HG03139 (cell line): Measurements from ENCODE around the gene COL6A1.
"Not testable (repeated sequence)": the region's sequence is repeated elsewhere in the genome, so short reads cannot be mapped to it uniquely, and the experiment has no call there.

Experiments
- ATAC-seq: cut with Tn5 transposase; IDR thresholded peaks from one replicate; pipeline ENCODE4 v1.9.1; 2021; ENCODE audit not compliant: unreplicated experiment

COL6A1 gene

DNA sequence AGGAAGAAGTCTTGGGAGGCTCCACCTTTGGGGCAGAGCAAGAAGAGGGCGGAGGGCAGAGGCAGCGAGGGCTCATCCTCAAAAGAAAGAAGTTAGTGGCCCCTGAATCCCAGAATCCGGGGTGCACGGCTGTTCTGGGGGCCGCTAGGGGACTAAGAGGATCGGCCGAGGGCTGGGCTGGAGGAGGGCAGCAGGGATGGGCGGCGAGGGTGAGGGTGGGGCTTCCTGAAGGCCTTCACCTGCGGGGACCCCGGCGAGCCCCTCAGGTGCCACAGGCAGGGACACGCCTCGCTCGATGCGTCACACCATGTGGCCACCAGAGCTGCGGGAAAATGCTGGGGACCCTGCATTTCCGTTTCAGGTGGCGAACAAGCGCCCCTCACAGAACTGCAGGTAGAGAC is 23.9 kb downstream of the COL6A1 start:
- ATAC-seq = no peak

DNA sequence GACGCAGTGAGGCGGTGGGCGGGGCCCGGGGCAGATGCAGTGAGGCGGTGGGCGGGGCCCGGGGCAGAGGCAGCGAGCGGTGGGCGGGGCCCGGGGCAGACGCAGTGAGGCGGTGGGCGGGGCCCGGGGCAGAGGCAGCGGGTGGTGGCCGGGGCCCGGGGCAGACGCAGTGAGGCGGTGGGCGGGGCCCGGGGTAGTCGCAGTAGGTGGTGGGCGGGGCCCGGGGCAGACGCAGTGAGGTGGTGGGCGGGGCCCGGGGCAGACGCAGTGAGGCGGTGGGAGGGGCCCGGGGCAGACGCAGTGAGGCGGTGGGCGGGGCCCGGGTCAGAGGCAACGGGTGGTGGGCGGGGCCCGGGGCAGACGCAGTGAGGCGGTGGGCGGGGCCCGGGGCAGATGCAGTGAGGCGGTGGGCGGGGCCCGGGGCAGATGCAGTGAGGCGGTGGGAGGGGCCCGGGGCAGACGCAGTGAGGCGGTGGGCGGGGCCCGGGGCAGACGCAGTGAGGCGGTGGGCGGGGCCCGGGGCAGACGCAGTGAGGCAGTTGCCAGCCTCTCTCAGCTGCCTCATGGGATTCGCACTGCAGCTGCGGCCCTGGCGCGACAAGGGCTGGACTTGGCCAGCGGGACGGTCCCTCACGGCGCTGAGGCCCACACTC is 24.4 kb downstream of the COL6A1 start:
- not testable (repeated sequence) for ATAC-seq

- no peak for ATAC-seq
Observed at GRCh38 chr21:46006547-46007491, 25.2 kb downstream of the COL6A1 start.

DNA sequence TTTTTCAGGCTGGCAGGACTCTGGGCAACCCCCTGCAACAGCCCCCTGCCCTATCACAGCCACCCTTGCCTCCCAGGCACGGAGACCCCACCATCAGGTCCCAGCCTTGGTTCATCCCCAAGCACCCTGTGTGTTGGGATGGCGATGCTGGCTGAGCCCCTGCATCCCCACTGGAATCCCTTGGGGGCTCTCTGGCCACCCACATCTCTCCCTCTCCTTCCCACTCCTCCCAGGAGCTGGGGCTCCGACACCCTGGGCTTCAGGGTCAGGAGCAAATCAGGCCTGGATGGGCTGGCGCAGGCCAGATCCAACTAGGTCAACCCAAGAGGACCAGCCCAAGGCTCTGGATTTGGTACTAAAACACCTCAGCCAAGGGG is 25.9 kb downstream of the COL6A1 start:
- no peak for ATAC-seq

- no peak for ATAC-seq
Observed at GRCh38 chr21:46008893-46009621, 27.5 kb downstream of the COL6A1 start.

GRCh38 chr21:46009951-46010705 is 28.6 kb downstream of the COL6A1 start:
- no peak for ATAC-seq

DNA sequence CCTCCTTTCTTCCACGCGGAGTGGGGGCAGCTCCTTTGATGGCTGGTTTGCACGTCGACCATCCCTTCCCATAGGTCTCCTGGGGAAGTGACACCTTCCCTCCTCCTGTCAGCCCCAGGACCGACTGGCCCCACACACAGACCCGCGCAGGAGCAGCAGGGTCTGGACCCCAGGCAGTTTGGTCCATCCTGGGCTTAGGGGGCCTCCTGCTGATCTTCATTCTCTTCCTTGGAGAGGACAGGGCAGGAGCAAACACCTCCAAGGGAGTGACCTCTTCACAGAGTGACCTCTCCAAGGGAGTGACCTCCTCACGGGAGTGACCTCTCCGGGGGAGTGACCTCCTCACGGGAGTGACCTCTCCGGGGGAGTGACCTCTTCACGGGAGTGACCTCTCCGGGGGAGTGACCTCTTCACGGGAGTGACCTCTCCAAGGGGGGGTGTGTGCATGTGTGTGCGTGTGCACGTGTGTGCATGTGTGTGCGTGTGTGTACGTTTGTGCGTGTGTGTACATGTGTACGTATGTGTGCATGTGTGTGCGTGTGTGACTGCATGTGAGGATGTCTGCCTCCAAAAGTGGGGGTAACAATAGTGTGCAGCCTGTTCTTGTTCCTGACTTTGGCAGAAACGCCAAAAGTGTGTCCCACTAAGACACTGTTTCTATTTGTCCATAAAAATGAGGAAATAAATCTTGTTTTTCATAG is 29.8 kb downstream of the COL6A1 start:
- no peak for ATAC-seq

DNA sequence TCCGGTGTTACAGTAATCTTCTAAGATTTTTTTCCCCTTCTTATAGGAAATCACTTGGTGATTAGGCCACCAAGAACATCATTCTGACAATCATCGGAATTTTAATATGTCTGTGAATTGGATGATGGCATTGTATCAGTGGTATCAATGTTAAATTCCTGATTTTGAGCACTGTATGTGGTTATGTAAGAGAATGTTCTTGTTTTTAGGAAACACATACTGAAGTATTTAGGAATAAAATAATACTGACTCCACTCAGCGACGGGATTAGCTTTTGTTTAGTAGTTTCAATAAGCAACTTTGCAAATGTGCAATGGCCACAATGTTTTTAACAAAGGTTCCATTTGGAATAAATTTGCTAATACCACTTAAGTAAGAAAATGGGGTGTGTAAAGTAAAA is 30.6 kb downstream of the COL6A1 start:
- ATAC-seq = no peak

- no peak for ATAC-seq
Observed at GRCh38 chr21:46014828-46015227, 33.3 kb downstream of the COL6A1 start.

DNA sequence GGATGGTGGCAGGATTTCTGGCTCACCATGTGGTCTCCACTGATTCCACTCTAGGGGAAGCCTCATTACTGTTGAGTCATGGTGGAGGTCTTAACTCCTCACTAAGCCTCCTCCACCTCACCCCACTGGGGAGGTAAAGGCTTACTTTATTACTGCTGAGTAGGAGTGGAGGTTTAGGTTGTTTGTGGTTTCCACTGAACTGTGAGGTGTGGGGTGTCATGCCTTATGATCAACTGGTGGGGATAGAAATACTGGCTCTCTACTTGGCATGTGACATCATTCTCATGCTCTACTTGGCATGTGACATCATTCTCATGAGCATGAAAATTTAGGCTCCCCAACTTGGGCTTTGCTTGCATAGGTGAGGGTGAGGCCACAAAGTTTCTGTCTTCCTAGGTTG is 35.6 kb downstream of the COL6A1 start:
- no peak for ATAC-seq

DNA sequence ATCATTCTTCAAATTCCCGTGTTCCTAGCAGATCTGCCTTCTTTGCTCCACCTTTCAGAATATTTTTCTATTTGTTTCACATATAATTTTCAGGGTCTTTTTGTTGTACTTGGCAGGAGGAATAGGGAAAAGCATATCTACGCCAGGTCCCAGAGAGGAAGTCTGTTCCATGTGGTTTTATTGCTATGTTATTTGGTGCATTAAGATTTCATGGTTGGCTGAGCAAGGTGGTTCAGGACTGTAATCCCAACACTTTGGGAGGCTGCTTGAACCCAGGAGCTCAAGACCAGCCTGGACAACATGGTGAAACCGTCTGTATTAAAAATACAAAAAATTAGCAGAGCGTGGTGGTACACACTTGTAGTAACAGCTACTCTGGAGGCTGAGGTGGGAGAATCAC is 36.1 kb downstream of the COL6A1 start:
- no peak for ATAC-seq

DNA sequence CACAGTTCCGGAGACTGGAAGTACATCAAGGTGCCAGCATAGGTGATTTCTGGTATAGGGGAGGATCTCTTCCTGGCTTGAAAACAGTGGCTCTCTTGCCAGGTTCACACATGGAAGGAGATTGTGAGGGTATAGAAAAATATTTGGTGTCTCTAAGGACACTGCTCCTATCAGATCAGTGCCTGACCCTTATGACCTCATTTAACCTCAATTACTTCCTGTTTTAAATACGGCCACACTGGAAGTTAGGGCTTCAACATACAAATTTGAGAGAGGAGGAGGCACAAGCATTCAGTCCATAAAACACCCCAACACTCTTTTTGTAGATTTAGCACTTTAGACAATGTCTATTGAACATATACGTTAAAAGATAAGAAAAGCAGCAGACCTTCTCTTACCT is 37.0 kb downstream of the COL6A1 start:
- ATAC-seq = no peak

DNA sequence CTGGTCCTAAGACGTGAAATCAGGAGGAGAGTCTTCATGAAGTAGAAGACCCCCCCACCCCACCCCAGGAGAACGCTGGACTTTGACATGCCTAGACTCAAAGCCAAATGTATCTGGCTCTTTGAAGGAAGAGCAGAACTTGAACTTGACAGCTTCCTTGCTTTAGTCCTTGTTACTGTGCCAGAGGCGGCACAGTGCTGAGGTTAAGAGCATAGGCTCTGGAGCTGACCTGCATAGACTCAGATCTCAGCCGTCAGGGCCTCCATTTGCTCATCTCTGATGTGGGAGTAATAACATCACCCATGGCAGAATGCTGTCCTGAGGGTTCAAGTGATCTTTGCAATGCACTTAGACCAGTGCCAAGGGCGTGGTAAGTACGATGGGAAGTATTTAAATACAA is 39.0 kb downstream of the COL6A1 start:
- no peak for ATAC-seq

DNA sequence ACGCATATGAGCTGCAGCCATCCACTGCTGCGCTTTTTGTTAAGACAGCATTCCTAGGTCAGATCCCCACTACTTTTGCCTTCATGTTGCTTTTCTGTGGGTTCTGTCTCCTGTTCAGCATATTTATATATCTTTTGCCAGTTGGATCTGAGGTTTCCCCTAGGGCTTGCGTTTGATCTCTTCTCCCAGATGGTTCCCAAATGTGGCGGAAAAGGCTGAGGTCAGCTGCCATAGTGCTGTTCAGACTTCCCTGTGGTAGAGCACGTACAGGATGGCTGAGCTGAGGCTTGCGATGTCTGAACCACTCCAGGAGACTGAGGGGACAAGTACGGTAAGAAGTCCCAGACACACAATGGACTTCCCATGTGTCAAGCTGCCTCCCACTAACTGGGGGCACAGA is 39.8 kb downstream of the COL6A1 start:
- ATAC-seq = no peak

DNA sequence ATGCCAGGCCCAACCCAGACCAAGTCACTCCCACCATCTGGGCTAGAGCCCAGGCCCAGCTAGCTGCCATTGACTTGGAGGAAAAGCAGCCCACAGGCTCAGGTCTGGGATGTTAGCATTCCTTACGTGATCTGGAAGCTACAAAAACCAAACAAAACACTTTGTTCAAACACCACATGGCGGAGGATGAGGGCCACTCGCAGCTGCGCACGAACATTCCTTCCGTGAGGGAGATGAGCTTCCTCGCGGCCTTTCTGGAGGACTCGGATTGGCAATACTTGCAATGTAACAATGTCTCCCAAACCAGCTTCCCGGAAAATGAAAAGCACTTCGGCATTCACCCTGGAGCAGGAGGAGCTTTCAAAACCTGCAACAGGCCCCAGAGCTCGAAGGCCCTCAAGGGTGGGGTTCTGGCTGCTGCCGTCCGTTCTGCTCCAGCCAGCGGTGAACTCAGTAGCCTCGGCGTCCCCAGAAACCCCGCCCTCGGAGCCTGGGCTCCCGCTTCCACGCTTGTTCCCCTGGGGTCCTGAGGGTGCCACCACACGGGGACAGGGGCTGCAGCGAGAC is 40.5 kb downstream of the COL6A1 start:
- ATAC-seq = no peak

- ATAC-seq = no peak
Observed at GRCh38 chr21:46022551-46023525, 41.3 kb downstream of the COL6A1 start.

- ATAC-seq = no peak
Observed at GRCh38 chr21:46023555-46023954, 42.0 kb downstream of the COL6A1 start.

- no peak for ATAC-seq
Observed at GRCh38 chr21:46024141-46024540, 42.6 kb downstream of the COL6A1 start.
